ENCODE results near the gene EYA2.

DNA sequence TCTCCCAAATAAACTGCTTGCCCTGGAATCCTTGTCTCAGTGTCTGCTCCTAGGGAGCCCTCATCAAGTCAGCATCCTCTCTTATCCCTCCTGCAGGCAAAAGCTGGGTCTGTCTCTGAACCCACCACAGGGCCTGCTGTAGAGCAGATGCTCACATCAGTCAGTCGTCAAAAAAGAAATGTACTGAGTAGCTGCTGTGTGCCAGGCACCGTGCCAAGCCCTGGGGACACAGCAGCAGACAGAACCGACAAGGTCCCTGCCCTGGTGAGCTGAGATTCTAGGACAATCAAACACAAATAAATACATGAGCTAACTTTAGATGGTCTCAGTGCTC is 68.5 kb downstream of the EYA2 start:
- no peak for TF ChIP-seq POLR2A (IDR thresholded peaks at IDR 0.05; ENCODE audit: low read depth, low read length)
- TF ChIP-seq MAZ (IDR thresholded peaks at IDR 0.05; ENCODE audit: borderline replicate concordance, low read depth, low read length), result no peak; the same call in 1 of the 2 replicates
- TF ChIP-seq, protein P1, sequence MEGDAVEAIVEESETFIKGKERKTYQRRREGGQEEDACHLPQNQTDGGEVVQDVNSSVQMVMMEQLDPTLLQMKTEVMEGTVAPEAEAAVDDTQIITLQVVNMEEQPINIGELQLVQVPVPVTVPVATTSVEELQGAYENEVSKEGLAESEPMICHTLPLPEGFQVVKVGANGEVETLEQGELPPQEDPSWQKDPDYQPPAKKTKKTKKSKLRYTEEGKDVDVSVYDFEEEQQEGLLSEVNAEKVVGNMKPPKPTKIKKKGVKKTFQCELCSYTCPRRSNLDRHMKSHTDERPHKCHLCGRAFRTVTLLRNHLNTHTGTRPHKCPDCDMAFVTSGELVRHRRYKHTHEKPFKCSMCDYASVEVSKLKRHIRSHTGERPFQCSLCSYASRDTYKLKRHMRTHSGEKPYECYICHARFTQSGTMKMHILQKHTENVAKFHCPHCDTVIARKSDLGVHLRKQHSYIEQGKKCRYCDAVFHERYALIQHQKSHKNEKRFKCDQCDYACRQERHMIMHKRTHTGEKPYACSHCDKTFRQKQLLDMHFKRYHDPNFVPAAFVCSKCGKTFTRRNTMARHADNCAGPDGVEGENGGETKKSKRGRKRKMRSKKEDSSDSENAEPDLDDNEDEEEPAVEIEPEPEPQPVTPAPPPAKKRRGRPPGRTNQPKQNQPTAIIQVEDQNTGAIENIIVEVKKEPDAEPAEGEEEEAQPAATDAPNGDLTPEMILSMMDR (conservative IDR thresholded peaks at IDR 0.05; ENCODE audit: low read depth, low read length), result 0 out of 2 replicates have a peak, but pooled peaks have one; percentile 1
- no peak for TF ChIP-seq RAD21 (IDR thresholded peaks at IDR 0.05; ENCODE audit: low read length)
- no peak for TF ChIP-seq BHLHE40 (IDR thresholded peaks at IDR 0.05; ENCODE audit: low read depth, low read length)
- no peak for TF ChIP-seq CEBPB (IDR thresholded peaks at IDR 0.05; ENCODE audit: low read depth, low read length)
- TF ChIP-seq RFX5 (IDR thresholded peaks at IDR 0.05; ENCODE audit: low read depth, low read length), result no peak

All from IMR-90 (cell line).